ENCODE results near the gene KCNMA1. TPM values are rescaled to one million over a fixed set of nuclear protein-coding genes. Genes with fewer than 3 reads are reported as not detected.

KCNMA1 gene
- total and polyA plus RNA-seq, 9 of the 15 experiments (the other 6 are each of a cell fraction or from before 2014, with no cell fraction given): 0.01 to 0.95 (median 0.15) TPM; not detected in 4

DNA sequence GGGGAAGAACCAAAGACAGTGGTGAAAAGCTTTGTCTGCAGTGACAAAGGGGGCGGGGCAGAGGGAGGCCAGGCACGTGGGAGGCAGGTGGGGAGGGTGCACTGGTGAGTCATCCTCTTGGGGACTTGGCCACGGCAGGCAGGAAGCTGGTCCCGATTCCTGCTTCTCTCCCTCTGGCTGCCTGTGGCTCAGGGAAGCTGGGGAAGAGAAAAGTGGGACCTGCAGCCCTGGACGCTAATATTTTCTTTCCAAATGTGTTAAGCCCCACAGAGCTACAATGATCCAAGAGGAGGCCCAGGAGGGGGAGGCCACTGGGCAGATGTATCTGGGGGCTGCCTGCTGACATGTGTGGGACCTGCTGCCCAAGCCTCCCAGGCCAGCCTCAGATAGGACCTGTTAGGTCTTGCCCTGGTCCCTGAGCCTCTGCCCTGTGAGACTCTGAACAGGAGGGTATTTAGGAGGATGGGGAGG lies 231.8 kb downstream of the KCNMA1 start (continued):
- TF ChIP-seq HEY1 (CRISPR knock-in tag; IDR thresholded peaks at IDR 0.05; ENCODE audit: borderline replicate concordance) (no peak), ARID1B (IDR thresholded peaks at IDR 0.05) (peak; percentile 55; the same call in 1 of the 2 replicates), ASH1L (IDR thresholded peaks at IDR 0.05; ENCODE audit: borderline replicate concordance, low read depth, partially characterized antibody) (no peak), CXXC5 (CRISPR knock-in tag; IDR thresholded peaks at IDR 0.05) (no peak), NR4A1 (CRISPR knock-in tag; IDR thresholded peaks at IDR 0.05) (no peak), NR4A1 (tag; IDR thresholded peaks at IDR 0.05) (no peak), MCM3 (IDR thresholded peaks at IDR 0.05) (no peak), NFE2 (IDR thresholded peaks at IDR 0.05; ENCODE audit: low read depth) (peak; percentile 28; the same call in 1 of the 2 replicates), HDAC8 (tag; IDR thresholded peaks at IDR 0.05) (no peak), ZNF12 (CRISPR knock-in tag; IDR thresholded peaks at IDR 0.05) (no peak), CHD4 (IDR thresholded peaks at IDR 0.05; ENCODE audit: insufficient read depth, insufficient replicate concordance, low read depth, low read length, poor library complexity, severe bottlenecking) (no peak), MYC (IDR thresholded peaks at IDR 0.05; ENCODE audit: low read depth, low read length) (peak; percentile 77), MYC (CRISPR knock-in tag; IDR thresholded peaks at IDR 0.05; ENCODE audit: borderline replicate concordance, low read depth) (no peak), ZNF707 (CRISPR knock-in tag; conservative IDR thresholded peaks at IDR 0.05) (no peak), ZNF354B (CRISPR knock-in tag; IDR thresholded peaks at IDR 0.05) (no peak), SMARCC2 (IDR thresholded peaks at IDR 0.05; ENCODE audit: low read depth) (no peak), MAZ (CRISPR knock-in tag; conservative IDR thresholded peaks at IDR 0.05 in 1 of 2, IDR thresholded peaks at IDR 0.05 in 1 of 2) (peak; percentile 65 to 70; a peak in 3 of 4 replicates), ZNF140 (CRISPR knock-in tag; IDR thresholded peaks at IDR 0.05) (no peak), SREBF1 (IDR thresholded peaks at IDR 0.05; ENCODE audit: borderline replicate concordance, low read depth, low read length) (no peak), SMARCE1 (IDR thresholded peaks at IDR 0.05) (peak; percentile 57; the same call in 1 of the 2 replicates), EP300 (IDR thresholded peaks at IDR 0.05; ENCODE audit: low read length) (peak; percentile 15; the same call in 1 of the 2 replicates), HNRNPK (IDR thresholded peaks at IDR 0.05; ENCODE audit: low read depth, low read length, poor library complexity, severe bottlenecking) (no peak), ZNF121 (CRISPR knock-in tag; conservative IDR thresholded peaks at IDR 0.05) (no peak), POLR2B (IDR thresholded peaks at IDR 0.05; ENCODE audit: low read depth, partially characterized antibody) (no peak), HCFC1 (IDR thresholded peaks at IDR 0.05; ENCODE audit: low read depth, low read length) (no peak)
- TF ChIP-seq, protein P1, sequence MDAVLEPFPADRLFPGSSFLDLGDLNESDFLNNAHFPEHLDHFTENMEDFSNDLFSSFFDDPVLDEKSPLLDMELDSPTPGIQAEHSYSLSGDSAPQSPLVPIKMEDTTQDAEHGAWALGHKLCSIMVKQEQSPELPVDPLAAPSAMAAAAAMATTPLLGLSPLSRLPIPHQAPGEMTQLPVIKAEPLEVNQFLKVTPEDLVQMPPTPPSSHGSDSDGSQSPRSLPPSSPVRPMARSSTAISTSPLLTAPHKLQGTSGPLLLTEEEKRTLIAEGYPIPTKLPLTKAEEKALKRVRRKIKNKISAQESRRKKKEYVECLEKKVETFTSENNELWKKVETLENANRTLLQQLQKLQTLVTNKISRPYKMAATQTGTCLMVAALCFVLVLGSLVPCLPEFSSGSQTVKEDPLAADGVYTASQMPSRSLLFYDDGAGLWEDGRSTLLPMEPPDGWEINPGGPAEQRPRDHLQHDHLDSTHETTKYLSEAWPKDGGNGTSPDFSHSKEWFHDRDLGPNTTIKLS (IDR thresholded peaks at IDR 0.05; ENCODE audit: borderline replicate concordance, low read depth): no peak
- TF ChIP-seq, protein P2, sequence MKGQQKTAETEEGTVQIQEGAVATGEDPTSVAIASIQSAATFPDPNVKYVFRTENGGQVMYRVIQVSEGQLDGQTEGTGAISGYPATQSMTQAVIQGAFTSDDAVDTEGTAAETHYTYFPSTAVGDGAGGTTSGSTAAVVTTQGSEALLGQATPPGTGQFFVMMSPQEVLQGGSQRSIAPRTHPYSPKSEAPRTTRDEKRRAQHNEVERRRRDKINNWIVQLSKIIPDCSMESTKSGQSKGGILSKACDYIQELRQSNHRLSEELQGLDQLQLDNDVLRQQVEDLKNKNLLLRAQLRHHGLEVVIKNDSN (CRISPR knock-in tag; IDR thresholded peaks at IDR 0.05): peak; percentile 82
- TF ChIP-seq, protein P3, sequence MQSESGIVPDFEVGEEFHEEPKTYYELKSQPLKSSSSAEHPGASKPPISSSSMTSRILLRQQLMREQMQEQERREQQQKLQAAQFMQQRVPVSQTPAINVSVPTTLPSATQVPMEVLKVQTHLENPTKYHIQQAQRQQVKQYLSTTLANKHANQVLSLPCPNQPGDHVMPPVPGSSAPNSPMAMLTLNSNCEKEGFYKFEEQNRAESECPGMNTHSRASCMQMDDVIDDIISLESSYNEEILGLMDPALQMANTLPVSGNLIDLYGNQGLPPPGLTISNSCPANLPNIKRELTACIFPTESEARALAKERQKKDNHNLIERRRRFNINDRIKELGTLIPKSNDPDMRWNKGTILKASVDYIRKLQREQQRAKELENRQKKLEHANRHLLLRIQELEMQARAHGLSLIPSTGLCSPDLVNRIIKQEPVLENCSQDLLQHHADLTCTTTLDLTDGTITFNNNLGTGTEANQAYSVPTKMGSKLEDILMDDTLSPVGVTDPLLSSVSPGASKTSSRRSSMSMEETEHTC (IDR thresholded peaks at IDR 0.05): 0 out of 2 replicates have a peak, but pooled peaks have one; percentile 36
